Activated T-helper 1 cell treated with anti-CD3 and anti-CD28 coated beads, Interleukin-2, amount 50 U/mL, for 16 hours (primary cell): ENCODE results near the gene ACSM5.
"Not testable (repeated sequence)": the region's sequence is repeated elsewhere in the genome, so short reads cannot be mapped to it uniquely, and the experiment has no call there.

Experiments used
- DNase-seq, 2 donors: peaks; one replicate each; pipeline ENCODE4 v3.0.0-alpha.2; 2020; ENCODE audit warnings: low read depth in 1 of 2, low spot score in 1 of 2

Gene ACSM5

GRCh38 chr16:20441859-20442258, 32.5 kb downstream of the ACSM5 start:
- DNase-seq: not testable (repeated sequence)

GRCh38 chr16:20446652-20447393, 37.5 kb downstream of the ACSM5 start:
- DNase-seq: not testable (repeated sequence)

GRCh38 chr16:20451364-20451763, 42.0 kb downstream of the ACSM5 start, which contains the start of gene ACSM2A:
Gene ACSM2A (plus strand): TSS chr16:20451521. CDS start chr16:20460115, 8,594 bp downstream.
- not testable (repeated sequence) for DNase-seq

- DNase-seq: not testable (repeated sequence)
These were observed 44.3 kb downstream of the ACSM5 start for GRCh38 chr16:20453633-20454032.

- DNase-seq: not testable (repeated sequence)
These were observed 49.9 kb downstream of the ACSM5 start for GRCh38 chr16:20459227-20459626.

GRCh38 chr16:20460313-20460712, 51.0 kb downstream of the ACSM5 start:
- not testable (repeated sequence) for DNase-seq

GRCh38 chr16:20468954-20469353, 59.6 kb downstream of the ACSM5 start:
- not testable (repeated sequence) for DNase-seq

GRCh38 chr16:20469930-20470329, 60.6 kb downstream of the ACSM5 start:
- DNase-seq: not testable (repeated sequence)

- DNase-seq: not testable (repeated sequence)
These were observed 61.4 kb downstream of the ACSM5 start for GRCh38 chr16:20470732-20471131.

- DNase-seq: not testable (repeated sequence)
These were observed 67.9 kb downstream of the ACSM5 start for GRCh38 chr16:20477188-20477744.

- DNase-seq: not testable (repeated sequence)
These were observed 74.7 kb downstream of the ACSM5 start for GRCh38 chr16:20483989-20484388.

- no peak for DNase-seq
These were observed 75.4 kb downstream of the ACSM5 start for GRCh38 chr16:20484726-20485125.

GRCh38 chr16:20485408-20485807, 76.1 kb downstream of the ACSM5 start:
- DNase-seq: no peak
